H9 (cell line): Measurements from ENCODE around the gene MRPS18A. TPM values are rescaled to one million over a fixed set of nuclear protein-coding genes. Genes with fewer than 3 reads are reported as not detected.

Experiments used
- DNase-seq: peaks from one replicate; pipeline ENCODE4 v3.0.0-alpha.2; 2017
- H2AFZ ChIP-seq: one replicate; pipeline ENCODE4 v1.6.1; 2013; ENCODE audit warnings: mild to moderate bottlenecking, low read length, control low read depth, moderate library complexity
- H2AK5ac ChIP-seq: 2 replicates; pipeline ENCODE4 v1.6.1; 2013; ENCODE audit warnings: low read length, control low read depth, mixed read lengths; ENCODE audit not compliant: insufficient read length
- H2BK120ac ChIP-seq: one replicate; pipeline ENCODE4 v1.6.1; 2013; ENCODE audit warnings: low read depth, mild to moderate bottlenecking, low read length, control low read depth, inconsistent platforms; ENCODE audit not compliant: poor library complexity, severe bottlenecking
- H2BK12ac ChIP-seq: 2 replicates; pipeline ENCODE4 v1.6.1; 2013; ENCODE audit warnings: low read length, control low read depth, mixed read lengths, low read depth; ENCODE audit not compliant: insufficient read length
- H2BK15ac ChIP-seq: 2 replicates; pipeline ENCODE4 v1.6.1; 2013; ENCODE audit warnings: low read depth, low read length, control low read depth
- H2BK20ac ChIP-seq: one replicate; pipeline ENCODE4 v1.6.1; 2013; ENCODE audit warnings: low read depth, mild to moderate bottlenecking, low read length, control low read depth, inconsistent platforms; ENCODE audit not compliant: poor library complexity, severe bottlenecking
- H2BK5ac ChIP-seq: 2 replicates; pipeline ENCODE4 v1.6.1; 2013; ENCODE audit warnings: low read length, control low read depth, mixed read lengths; ENCODE audit not compliant: insufficient read length
- H3K14ac ChIP-seq: 2 replicates; pipeline ENCODE4 v1.6.1; 2013; ENCODE audit warnings: low read length, control low read depth; ENCODE audit not compliant: insufficient read depth
- H3K18ac ChIP-seq: 2 replicates; pipeline ENCODE4 v1.6.1; 2013; ENCODE audit warnings: low read depth, mild to moderate bottlenecking, mixed read lengths, low read length, control low read depth; ENCODE audit not compliant: insufficient read length
- H3K23ac ChIP-seq: 2 replicates; pipeline ENCODE4 v1.6.1; 2013; ENCODE audit warnings: low read length, control low read depth, mixed read lengths, low read depth; ENCODE audit not compliant: insufficient read length
- H3K23me2 ChIP-seq: 2 replicates; pipeline ENCODE4 v1.6.1; 2013; ENCODE audit warnings: low read depth, mild to moderate bottlenecking, mixed read lengths, low read length, control low read depth; ENCODE audit not compliant: insufficient read length, poor library complexity, severe bottlenecking
- H3K27ac ChIP-seq: 2 replicates; pipeline ENCODE4 v1.5.1; 2013; ENCODE audit warnings: low read length, control low read depth, mixed read lengths, low read depth; ENCODE audit not compliant: insufficient read length
- H3K27me3 ChIP-seq: 2 replicates; pipeline ENCODE4 v1.6.1; 2013; ENCODE audit warnings: low read length, control low read depth, inconsistent platforms; ENCODE audit not compliant: insufficient read depth
- H3K4ac ChIP-seq: 2 replicates; pipeline ENCODE4 v1.6.1; 2013; ENCODE audit warnings: low read depth, mild to moderate bottlenecking, control low read depth, inconsistent platforms, low read length, moderate library complexity
- H3K4me1 ChIP-seq: 2 replicates; pipeline ENCODE4 v1.6.1; 2013; ENCODE audit warnings: low read length, control low read depth, inconsistent platforms; ENCODE audit not compliant: insufficient read depth
- H3K4me2 ChIP-seq: 2 replicates; pipeline ENCODE4 v1.6.1; 2013; ENCODE audit warnings: low read length, control low read depth, mixed read lengths; ENCODE audit not compliant: insufficient read length, insufficient read depth
- H3K56ac ChIP-seq: 2 replicates; pipeline ENCODE4 v1.6.1; 2013; ENCODE audit warnings: low read depth, mild to moderate bottlenecking, mixed read lengths, low read length, control low read depth; ENCODE audit not compliant: insufficient read length
- H3K79me1 ChIP-seq: 2 replicates; pipeline ENCODE4 v1.6.1; 2013; ENCODE audit warnings: low read depth, mild to moderate bottlenecking, moderate library complexity, low read length, control low read depth, inconsistent platforms; ENCODE audit not compliant: insufficient read depth, poor library complexity, severe bottlenecking
- H3K79me2 ChIP-seq: 2 replicates; pipeline ENCODE4 v1.6.1; 2013; ENCODE audit warnings: low read length, control low read depth, inconsistent platforms; ENCODE audit not compliant: insufficient read depth
- H3K9ac ChIP-seq: 2 replicates; pipeline ENCODE4 v1.6.1; 2013; ENCODE audit warnings: low read length, control low read depth, mixed read lengths; ENCODE audit not compliant: insufficient read length; ENCODE audit errors: extremely low read depth
- H3K9me3 ChIP-seq: one replicate; pipeline ENCODE4 v1.6.1; 2013; ENCODE audit warnings: low read depth, low read length, inconsistent platforms; ENCODE audit not compliant: control insufficient read depth
- H3T11ph ChIP-seq: one replicate; pipeline ENCODE4 v1.6.1; 2013; ENCODE audit warnings: mild to moderate bottlenecking, low read length, control low read depth, inconsistent platforms
- H4K20me1 ChIP-seq: one replicate; pipeline ENCODE4 v1.6.1; 2013; ENCODE audit not compliant: control insufficient read depth, insufficient read length, insufficient read depth
- H4K5ac ChIP-seq: 2 replicates; pipeline ENCODE4 v1.6.1; 2013; ENCODE audit warnings: low read depth, mild to moderate bottlenecking, mixed read lengths, low read length, control low read depth; ENCODE audit not compliant: insufficient read length
- H4K8ac ChIP-seq: replicated peaks from 2 replicates; pipeline ENCODE4 v1.6.1; 2013; ENCODE audit warnings: low read length, control low read depth, mixed read lengths, low read depth; ENCODE audit not compliant: insufficient read length
- H4K91ac ChIP-seq: 2 replicates; pipeline ENCODE4 v1.6.1; 2013; ENCODE audit warnings: low read depth, mild to moderate bottlenecking, moderate library complexity, mixed read lengths, low read length, control low read depth; ENCODE audit not compliant: insufficient read length
- H3K27ac Mint-ChIP-seq, 3 experiments: 2 replicates in 2 of 3; 3 replicates in 1 of 3; pipeline ENCODE4 v1.8.0; 2020 to 2021; ENCODE audit warnings: mixed read lengths in 3 of 3, mild to moderate bottlenecking in 1 of 3, moderate library complexity in 1 of 3
- H3K27me3 Mint-ChIP-seq: 2 replicates; pipeline ENCODE4 v1.8.0; 2021; ENCODE audit warnings: low read depth, mild to moderate bottlenecking, moderate library complexity, mixed read lengths
- H3K36me3 Mint-ChIP-seq, 3 experiments: 2 replicates in 2 of 3; 3 replicates in 1 of 3; pipeline ENCODE4 v1.8.0; 2020 to 2021; ENCODE audit warnings: low read depth in 3 of 3, mixed read lengths in 3 of 3; ENCODE audit not compliant: insufficient read depth in 1 of 3
- H3K4me1 Mint-ChIP-seq, 2 experiments: 2 replicates each; pipeline ENCODE4 v1.8.0; 2020; ENCODE audit warnings: mixed read lengths in 2 of 2
- H3K4me3 Mint-ChIP-seq, 2 experiments: 2 replicates in 1 of 2; 3 replicates in 1 of 2; pipeline ENCODE4 v1.8.0; 2020 to 2021; ENCODE audit warnings: mild to moderate bottlenecking in 2 of 2, mixed read lengths in 2 of 2, moderate library complexity in 1 of 2
- H3K9me3 Mint-ChIP-seq, 2 experiments: 2 replicates in 1 of 2; 3 replicates in 1 of 2; pipeline ENCODE4 v1.8.0; 2020; ENCODE audit warnings: mild to moderate bottlenecking in 2 of 2, mixed read lengths in 2 of 2, moderate library complexity in 1 of 2
- WGBS: extraction: QIAGEN DNeasy Blood & Tissue Kit; methylation state at CpG from one replicate; pipeline ENCODE4 v1.1.7; 2013; ENCODE audit warnings: missing lambda C conversion rate, low lambda C conversion rate, mixed read lengths; ENCODE audit not compliant: insufficient read length; ENCODE audit errors: extremely low coverage; 5-methylcytosine and 5-hydroxymethylcytosine counted together
- total RNA-seq: library from RNA; stranded (reverse); gene quantifications from 2 replicates; pipeline ENCODE4 v1.2.1, GENCODE V29; 2021
- TF ChIP-seq, protein P1 (sequence below): fragments of 200-600 bp; sonication (generic); conservative IDR thresholded peaks from 3 replicates; pipeline ENCODE4 v1.8.0; 2021; ENCODE audit warnings: antibody characterized with exemption, mild to moderate bottlenecking

The MRPS18A gene
- total RNA-seq, 1 experiment from 2014 or later = 65.1 TPM

DNA sequence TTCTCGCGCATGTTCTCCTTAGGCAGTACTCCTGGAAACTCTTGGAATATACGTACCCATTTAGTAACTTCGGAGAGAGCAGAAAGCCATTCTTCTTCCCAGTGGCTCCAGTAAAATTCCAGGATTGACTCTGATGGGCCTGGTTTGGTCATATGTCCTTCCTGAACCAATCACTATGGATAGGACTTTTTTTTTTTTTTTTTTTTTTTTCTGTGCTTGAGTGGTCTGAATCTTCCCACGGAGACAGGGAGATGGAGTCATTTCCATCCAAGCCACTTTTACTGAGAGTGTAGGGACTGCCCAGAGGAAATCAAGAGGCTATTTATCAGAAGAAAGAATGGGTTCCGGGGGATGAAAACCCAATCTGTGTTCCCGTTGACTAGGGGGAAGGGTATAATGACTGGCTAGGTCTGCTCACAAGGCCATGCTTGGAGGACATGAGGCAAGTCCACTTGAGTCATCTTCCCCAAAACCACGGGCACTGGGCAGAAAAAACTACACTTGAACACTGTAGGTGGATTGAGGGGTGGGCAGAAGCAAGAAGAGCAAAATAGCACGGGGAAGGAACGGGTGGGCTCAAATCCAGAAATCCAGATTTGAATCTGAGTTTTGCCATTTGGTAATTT, 35.4 kb upstream of the MRPS18A start:
- Histone ChIP-seq H2AK5ac (no peak overlapping the region), H3K9me3 (no peaks in the 10 kb centered on the region), H3K56ac (no peak overlapping the region), H3K4me1 (no peaks in the 10 kb centered on the region), H4K8ac (no peak overlapping the region), H2BK15ac (no peak overlapping the region), H2AFZ (no peak overlapping the region), H2BK5ac (no peak overlapping the region), H3K27me3 (no peaks in the 10 kb centered on the region), H3K79me1 (no peaks in the 10 kb centered on the region), H2BK12ac (no peak overlapping the region), H4K5ac (no peak overlapping the region), H3K4ac (no peak overlapping the region), H3K4me2 (no peak overlapping the region), H3K23ac (no peak overlapping the region), H2BK20ac (no peak overlapping the region), H3K23me2 (no peaks in the 10 kb centered on the region), H3T11ph (no peak overlapping the region), H3K18ac (no peak overlapping the region), H4K91ac (no peak overlapping the region), H3K79me2 (no peaks in the 10 kb centered on the region), H3K14ac (no peak overlapping the region), H4K20me1 (no peaks in the 10 kb centered on the region), H3K9ac (no peak overlapping the region), H3K27ac (no peak overlapping the region), H2BK120ac (no peak overlapping the region)
- TF ChIP-seq, protein P1, sequence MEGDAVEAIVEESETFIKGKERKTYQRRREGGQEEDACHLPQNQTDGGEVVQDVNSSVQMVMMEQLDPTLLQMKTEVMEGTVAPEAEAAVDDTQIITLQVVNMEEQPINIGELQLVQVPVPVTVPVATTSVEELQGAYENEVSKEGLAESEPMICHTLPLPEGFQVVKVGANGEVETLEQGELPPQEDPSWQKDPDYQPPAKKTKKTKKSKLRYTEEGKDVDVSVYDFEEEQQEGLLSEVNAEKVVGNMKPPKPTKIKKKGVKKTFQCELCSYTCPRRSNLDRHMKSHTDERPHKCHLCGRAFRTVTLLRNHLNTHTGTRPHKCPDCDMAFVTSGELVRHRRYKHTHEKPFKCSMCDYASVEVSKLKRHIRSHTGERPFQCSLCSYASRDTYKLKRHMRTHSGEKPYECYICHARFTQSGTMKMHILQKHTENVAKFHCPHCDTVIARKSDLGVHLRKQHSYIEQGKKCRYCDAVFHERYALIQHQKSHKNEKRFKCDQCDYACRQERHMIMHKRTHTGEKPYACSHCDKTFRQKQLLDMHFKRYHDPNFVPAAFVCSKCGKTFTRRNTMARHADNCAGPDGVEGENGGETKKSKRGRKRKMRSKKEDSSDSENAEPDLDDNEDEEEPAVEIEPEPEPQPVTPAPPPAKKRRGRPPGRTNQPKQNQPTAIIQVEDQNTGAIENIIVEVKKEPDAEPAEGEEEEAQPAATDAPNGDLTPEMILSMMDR = no peak
- Mint-ChIP-seq H3K27me3 (peaks cover 15% of the 10 kb centered on the region), H3K4me1 (peaks cover 10 to 15% of the 10 kb centered on the region in 2 experiments), H3K27ac (no peak overlapping the region), H3K36me3 (no peaks in the 10 kb centered on the region), H3K4me3 (no peak overlapping the region), H3K9me3 (no peaks in the 10 kb centered on the region)
- no CpG with 5 or more reads among the region's 10 CpGs for WGBS
- no peak for DNase-seq
